Fibroblast of lung (primary cell): Measurements from ENCODE around the gene DTX3L. TPM values are rescaled to one million over a fixed set of nuclear protein-coding genes. Genes with fewer than 3 reads are reported as not detected.

ENCODE experiments used
- DNase-seq, 2 donors: peaks; one replicate each; pipeline versions ENCODE4 v3.0.0 to v3.0.0-alpha.2; 2010; ENCODE audit warnings: low read depth in 2 of 2
- H2AFZ ChIP-seq: 2 replicates; pipeline ENCODE4 v1.5.1; 2012; ENCODE audit warnings: low read length, control low read depth, inconsistent platforms
- H3K27ac ChIP-seq: 2 replicates; pipeline ENCODE4 v1.5.1; 2011; ENCODE audit warnings: low read length, control low read depth; ENCODE audit not compliant: insufficient read depth
- H3K27me3 ChIP-seq: 2 replicates; pipeline ENCODE4 v1.5.1; 2011; ENCODE audit warnings: mild to moderate bottlenecking, low read length; ENCODE audit not compliant: control insufficient read depth, insufficient read depth
- H3K36me3 ChIP-seq: 2 replicates; pipeline ENCODE4 v1.5.1; 2011; ENCODE audit warnings: low read length; ENCODE audit not compliant: control insufficient read depth, insufficient read depth
- H3K4me1 ChIP-seq: 2 replicates; pipeline ENCODE4 v1.5.1; 2011; ENCODE audit warnings: low read length; ENCODE audit not compliant: control insufficient read depth, insufficient read depth; ENCODE audit errors: extremely low read depth
- H3K4me2 ChIP-seq: 2 replicates; pipeline ENCODE4 v1.5.1; 2011; ENCODE audit warnings: low read length, control low read depth; ENCODE audit not compliant: insufficient read depth; ENCODE audit errors: extremely low read depth
- H3K4me3 ChIP-seq, 4 experiments: fragments of 200-600 bp in 1 of 4; sonication (generic) in 1 of 4; replicated peaks in 1 of 4; 2 replicates each; pipeline ENCODE4 v1.5.1; 2011 to 2016; ENCODE audit warnings: low read length in 4 of 4, low read depth in 3 of 4, mild to moderate bottlenecking in 3 of 4, control low read depth in 2 of 4, inconsistent platforms in 1 of 4, mixed read lengths in 1 of 4; ENCODE audit not compliant: insufficient read depth in 1 of 4; ENCODE audit errors: control extremely low read depth in 1 of 4
- H3K79me2 ChIP-seq: 2 replicates; pipeline ENCODE4 v1.5.1; 2012; ENCODE audit warnings: mild to moderate bottlenecking, low read length, inconsistent platforms; ENCODE audit not compliant: control insufficient read depth, insufficient read depth
- H3K9ac ChIP-seq: 2 replicates; pipeline ENCODE4 v1.5.1; 2011; ENCODE audit warnings: mild to moderate bottlenecking, low read length, control low read depth; ENCODE audit not compliant: insufficient read depth
- H3K9me3 ChIP-seq: 2 replicates; pipeline ENCODE4 v1.5.1; 2012; ENCODE audit warnings: low read depth, low read length; ENCODE audit not compliant: control insufficient read depth, insufficient read depth
- H4K20me1 ChIP-seq: 2 replicates; pipeline ENCODE4 v1.5.1; 2011; ENCODE audit warnings: low read length; ENCODE audit not compliant: control insufficient read depth, insufficient read depth; ENCODE audit errors: extremely low read depth
- EZH2 ChIP-seq: IDR thresholded peaks from 2 replicates; pipeline ENCODE4 v1.5.1; 2012; ENCODE audit warnings: low read length, control low read depth, mild to moderate bottlenecking; ENCODE audit errors: missing control alignments
- polyA plus RNA-seq, 2 donors: library from polyadenylated mRNA; depleted of rRNA in 1 of 2; stranded (reverse) in 1 of 2; unstranded in 1 of 2; fragments of >200 nt; gene quantifications; 2 replicates each; pipeline ENCODE4 v1.2.1, GENCODE V29; 2011 to 2012; ENCODE audit warnings: missing spikeins in 1 of 2
- total RNA-seq: library from RNA; depleted of rRNA; stranded (reverse); fragments of >200 nt; gene quantifications from 2 replicates; pipeline ENCODE4 v1.2.1, GENCODE V29; 2014
- TF ChIP-seq, protein P1 (sequence below), 2 donors: IDR thresholded peaks in 1 of 2; conservative IDR thresholded peaks in 1 of 2; 1 replicate in 1 of 2; 2 replicates in 1 of 2; pipeline ENCODE4 v1.5.1; 2011 to 2012; ENCODE audit warnings: low read length in 2 of 2, control low read depth in 1 of 2, inconsistent platforms in 1 of 2, low read depth in 1 of 2, mild to moderate bottlenecking in 1 of 2

The DTX3L gene
- total and polyA plus RNA-seq, 2 donors (not counting 1 experiment from before 2014, with no cell fraction given) = 15.9 to 31.9 TPM

DNA sequence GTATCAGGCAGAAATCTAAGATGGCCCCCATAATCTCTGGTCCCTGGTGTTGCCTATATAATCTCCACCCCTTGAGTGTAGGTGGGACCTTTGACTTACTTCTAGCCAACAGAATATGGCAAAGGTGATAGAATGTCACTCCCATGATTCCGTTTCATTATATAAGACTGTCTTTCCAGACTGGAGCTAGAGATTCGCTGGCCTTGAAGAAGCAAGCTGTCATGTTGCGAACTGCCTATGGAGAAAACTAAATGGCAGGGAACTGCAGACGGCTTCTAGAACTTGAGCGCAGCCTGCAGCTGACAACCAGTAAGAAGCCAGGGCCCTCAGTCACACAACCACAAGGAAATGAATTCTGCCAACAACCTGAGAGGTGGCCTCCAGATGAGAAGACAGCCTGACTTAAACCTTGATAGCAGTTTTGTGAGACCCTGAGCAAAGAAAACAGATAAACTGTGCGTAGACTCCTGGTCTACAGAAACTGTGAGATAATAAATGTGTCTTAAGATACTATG is 47.2 kb upstream of the DTX3L start:
- no peak for TF ChIP-seq EZH2
- TF ChIP-seq, protein P1, sequence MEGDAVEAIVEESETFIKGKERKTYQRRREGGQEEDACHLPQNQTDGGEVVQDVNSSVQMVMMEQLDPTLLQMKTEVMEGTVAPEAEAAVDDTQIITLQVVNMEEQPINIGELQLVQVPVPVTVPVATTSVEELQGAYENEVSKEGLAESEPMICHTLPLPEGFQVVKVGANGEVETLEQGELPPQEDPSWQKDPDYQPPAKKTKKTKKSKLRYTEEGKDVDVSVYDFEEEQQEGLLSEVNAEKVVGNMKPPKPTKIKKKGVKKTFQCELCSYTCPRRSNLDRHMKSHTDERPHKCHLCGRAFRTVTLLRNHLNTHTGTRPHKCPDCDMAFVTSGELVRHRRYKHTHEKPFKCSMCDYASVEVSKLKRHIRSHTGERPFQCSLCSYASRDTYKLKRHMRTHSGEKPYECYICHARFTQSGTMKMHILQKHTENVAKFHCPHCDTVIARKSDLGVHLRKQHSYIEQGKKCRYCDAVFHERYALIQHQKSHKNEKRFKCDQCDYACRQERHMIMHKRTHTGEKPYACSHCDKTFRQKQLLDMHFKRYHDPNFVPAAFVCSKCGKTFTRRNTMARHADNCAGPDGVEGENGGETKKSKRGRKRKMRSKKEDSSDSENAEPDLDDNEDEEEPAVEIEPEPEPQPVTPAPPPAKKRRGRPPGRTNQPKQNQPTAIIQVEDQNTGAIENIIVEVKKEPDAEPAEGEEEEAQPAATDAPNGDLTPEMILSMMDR (conservative IDR thresholded peaks at IDR 0.05 in 1 of 2, IDR thresholded peaks at IDR 0.05 in 1 of 2; ENCODE audit: low read depth in 1 of 2, low read length in 2 of 2) = no peak
- Histone ChIP-seq H3K4me3 (no peak overlapping the region), H3K9me3 (no peaks in the 10 kb centered on the region), H3K4me1 (no peaks in the 10 kb centered on the region), H3K4me2 (no peak overlapping the region), H3K79me2 (peaks cover 20% of the 10 kb centered on the region), H3K36me3 (no peaks in the 10 kb centered on the region), H2AFZ (no peak overlapping the region), H3K27me3 (no peaks in the 10 kb centered on the region), H3K27ac (no peak overlapping the region), H3K9ac (no peak overlapping the region), H4K20me1 (no peaks in the 10 kb centered on the region)
- no peak for DNase-seq

DNA sequence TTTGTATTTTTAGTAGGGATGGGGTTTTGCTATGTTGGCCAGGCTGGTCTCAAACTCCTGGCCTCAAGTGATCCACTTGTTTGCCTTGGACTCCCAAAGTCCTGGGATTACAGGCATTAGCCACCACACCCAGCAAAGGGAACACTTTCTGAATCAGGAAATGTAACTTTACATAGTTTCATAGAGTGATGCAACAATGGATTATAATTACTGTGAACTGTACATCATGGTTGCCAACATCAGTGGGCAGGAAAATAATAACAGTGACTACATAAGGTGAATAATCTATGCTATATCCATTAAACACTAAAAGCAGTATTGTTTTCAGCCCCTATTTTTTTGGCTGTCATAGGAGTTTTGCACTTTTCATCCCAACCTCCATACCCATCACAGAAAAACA is 44.4 kb upstream of the DTX3L start:
- H3K4me3 ChIP-seq = no peak overlapping the region
- no peaks in the 10 kb centered on the region for H3K27me3 ChIP-seq
- no peaks in the 10 kb centered on the region for H3K4me1 ChIP-seq
- DNase-seq = peak in 1 of 2 donors; percentile 31
- H4K20me1 ChIP-seq = no peaks in the 10 kb centered on the region
- no peaks in the 10 kb centered on the region for H3K36me3 ChIP-seq
- no peak overlapping the region for H2AFZ ChIP-seq
- no peaks in the 10 kb centered on the region for H3K9me3 ChIP-seq
- no peak for TF ChIP-seq EZH2
- TF ChIP-seq, protein P1 (conservative IDR thresholded peaks at IDR 0.05 in 1 of 2, IDR thresholded peaks at IDR 0.05 in 1 of 2; ENCODE audit: low read depth in 1 of 2, low read length in 2 of 2) = no peak
- no peak overlapping the region for H3K4me2 ChIP-seq
- no peaks in the 10 kb centered on the region for H3K79me2 ChIP-seq
- no peak overlapping the region for H3K9ac ChIP-seq
- H3K27ac ChIP-seq = no peak overlapping the region

DNA sequence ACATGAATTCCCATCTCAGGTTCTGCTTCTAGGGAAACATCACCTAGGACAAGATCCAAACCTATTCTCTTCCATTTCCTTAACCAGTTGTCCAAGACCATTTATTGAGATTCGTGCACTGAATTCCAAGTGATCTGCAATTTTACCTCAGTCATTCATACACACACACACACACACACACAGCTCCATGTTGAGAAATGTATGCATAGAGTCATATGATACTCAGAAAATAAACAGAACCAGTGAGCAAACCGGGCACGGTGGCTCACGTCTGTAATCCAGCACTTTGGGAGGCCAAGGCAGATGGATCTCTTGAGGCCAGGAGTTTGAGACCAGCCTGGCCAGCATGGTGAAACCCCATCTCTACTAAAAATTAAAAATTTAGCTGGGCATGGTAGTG is 43.3 kb upstream of the DTX3L start:
- Histone ChIP-seq H3K4me3 (no peak overlapping the region), H3K4me2 (no peak overlapping the region), H3K79me2 (no peaks in the 10 kb centered on the region), H2AFZ (no peak overlapping the region), H3K27me3 (no peaks in the 10 kb centered on the region), H3K9me3 (no peaks in the 10 kb centered on the region), H3K36me3 (no peaks in the 10 kb centered on the region), H3K27ac (no peak overlapping the region), H3K9ac (no peak overlapping the region), H4K20me1 (no peaks in the 10 kb centered on the region), H3K4me1 (no peaks in the 10 kb centered on the region)
- TF ChIP-seq EZH2 = no peak
- TF ChIP-seq, protein P1 (conservative IDR thresholded peaks at IDR 0.05 in 1 of 2, IDR thresholded peaks at IDR 0.05 in 1 of 2; ENCODE audit: low read depth in 1 of 2, low read length in 2 of 2) = no peak
- DNase-seq = peak in 1 of 2 donors; percentile 49
